DMS 273 (cell line): Measurements from ENCODE around the gene ITGB8.
A peak's percentile ranks its signal among the peaks of the same experiment; 100 is the strongest.

Source experiments
- DNase-seq: peaks from one replicate; lab custom pipeline; 2025; ENCODE audit not compliant: unreplicated experiment; lab: John Stamatoyannopoulos, UW

The ITGB8 gene

DNA sequence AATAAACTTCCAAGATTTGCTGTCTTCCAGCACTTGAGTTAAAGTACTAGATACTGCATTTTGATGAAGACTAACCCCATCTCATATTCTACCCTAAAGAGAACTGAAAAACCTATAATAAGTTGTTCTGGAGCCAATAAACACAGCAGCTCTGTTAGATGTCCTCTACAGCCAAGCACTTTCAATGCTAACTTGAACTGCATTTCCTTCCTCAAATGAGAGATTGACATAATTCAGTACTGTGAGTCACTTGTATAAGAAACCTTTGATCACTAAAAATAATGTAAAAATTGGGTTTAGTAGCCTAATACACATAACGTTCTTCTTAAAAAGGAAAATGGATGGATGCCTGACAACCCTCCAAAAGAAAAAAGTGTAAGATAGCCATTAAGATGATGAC is 81.3 kb downstream of the ITGB8 start:
- DNase-seq = no peak

DNA sequence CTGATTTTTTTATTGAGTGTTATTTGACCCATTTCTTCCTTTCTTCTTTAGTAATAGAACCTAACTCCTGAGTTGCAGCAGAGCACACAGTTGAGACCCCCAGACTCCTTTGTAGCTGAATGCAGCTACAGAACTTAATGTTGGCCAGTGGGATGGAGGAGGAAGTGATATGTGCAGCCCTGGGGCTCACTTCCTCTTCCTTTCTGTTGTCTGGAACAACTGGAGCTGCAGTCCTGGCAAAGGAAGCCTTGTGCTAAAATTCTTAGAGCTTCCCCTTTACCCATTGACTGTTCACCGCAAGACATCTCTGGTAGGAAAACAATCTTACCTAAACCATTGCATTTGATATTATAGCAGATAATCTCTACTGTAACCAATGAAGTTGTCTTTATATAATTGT is 86.6 kb downstream of the ITGB8 start:
- no peak for DNase-seq

DNA sequence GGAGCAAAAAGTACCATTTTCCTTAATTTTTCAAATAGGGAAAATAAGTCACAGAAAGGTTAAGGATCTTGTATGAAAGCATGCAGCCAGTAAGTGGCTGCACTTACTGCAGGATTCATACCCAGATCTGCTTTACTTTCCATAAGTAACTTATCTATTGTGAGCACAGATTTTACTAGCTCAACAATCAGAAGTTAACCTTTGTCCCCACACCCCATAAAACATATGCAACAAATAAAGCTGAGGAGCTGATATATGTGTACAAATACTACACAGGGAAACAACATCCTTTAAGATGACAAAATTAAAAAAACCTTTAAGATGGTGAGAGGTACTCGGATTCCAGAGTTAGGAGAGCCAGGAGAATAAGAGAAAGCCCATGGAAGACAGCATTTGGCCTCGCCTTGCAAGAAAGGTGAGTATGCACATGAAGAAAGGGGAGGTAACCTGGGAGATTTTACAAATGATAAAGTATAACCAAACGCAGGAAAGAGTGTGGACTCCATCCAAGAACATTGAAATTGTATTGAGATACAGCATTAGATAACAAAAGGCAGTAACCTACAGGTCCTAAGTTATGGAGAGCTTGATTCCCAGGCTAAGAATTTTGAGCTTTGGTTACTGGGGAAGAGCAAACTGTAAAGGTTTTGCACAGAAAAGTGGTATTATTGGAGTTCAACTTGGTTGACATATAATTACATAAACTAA is 87.1 kb downstream of the ITGB8 start:
- no peak for DNase-seq

DNA sequence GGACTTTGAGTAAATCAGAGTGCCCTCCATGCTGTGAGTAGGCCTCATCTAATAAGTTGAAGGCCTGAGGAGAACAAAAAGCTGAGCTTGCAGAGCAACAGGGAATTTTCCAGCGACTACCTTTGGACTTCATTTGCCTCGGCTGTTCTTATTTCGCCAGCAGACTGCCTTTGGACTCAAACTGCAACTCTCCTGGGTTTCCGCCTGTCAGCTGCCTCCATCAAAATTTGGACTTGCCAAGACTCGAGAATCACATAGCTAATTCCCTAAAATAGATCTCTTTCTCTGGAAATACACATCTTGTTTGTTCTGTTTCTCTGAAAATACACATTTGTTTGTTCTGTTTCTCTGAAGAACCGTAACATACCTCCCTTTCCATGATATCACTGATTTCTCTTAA is 93.8 kb downstream of the ITGB8 start:
- no peak for DNase-seq

DNA sequence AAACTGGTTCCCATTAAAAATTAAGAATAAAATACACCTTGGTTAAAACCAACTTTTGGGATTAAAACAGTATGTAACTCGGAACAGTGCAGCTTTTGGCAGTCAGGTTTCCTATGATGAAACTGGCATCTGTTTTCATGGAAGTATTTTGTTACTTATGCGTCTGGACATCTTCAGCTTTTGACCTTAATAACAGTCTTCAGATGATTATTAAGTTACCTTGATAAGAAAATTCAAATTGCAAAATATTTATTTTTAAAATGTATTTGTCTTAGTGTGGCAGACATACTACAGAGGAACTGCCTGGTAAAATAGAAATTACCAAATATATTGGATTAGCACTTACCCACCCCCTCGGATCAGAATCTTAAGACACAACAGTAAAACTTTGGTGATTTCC is 100.0 kb downstream of the ITGB8 start:
- DNase-seq = no peak

DNA sequence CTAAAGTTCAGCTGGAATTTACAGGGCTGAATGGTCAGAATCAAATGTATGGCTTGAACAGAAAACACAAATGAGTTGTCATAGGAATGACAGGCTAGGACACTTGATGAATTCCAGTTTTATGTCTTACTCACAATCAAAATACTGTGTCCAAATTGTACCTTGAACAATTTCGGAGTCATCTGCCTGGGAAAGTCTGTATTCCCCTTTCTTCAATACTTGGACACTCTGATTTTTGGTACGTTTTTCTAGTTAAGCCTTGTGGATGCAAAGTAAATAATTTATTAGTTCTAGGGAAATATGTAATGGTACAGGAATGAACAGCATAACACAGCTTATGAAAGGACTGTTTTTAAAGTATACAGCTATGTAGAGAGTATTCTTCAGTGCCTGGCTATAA is 100.4 kb downstream of the ITGB8 start:
- no peak for DNase-seq

DNA sequence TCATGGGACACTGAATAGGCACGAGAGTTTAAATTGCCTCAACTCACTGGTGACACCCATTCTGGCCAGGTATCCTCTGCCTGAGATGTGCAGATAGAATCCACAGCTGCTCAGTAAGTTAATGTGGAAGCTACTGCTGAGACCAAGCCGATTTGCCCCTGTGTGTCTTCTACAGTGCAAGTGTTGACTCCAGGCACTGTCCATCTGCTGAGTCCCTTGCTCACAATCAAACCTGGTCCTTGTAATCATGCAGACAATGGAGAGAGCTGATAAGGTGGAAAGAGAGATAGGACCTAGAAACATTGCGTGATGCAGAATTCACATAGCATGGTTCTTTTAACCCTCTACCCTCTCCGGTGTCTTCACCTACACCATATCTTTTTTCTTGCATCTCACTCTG is 101.4 kb downstream of the ITGB8 start:
- no peak for DNase-seq

DNA sequence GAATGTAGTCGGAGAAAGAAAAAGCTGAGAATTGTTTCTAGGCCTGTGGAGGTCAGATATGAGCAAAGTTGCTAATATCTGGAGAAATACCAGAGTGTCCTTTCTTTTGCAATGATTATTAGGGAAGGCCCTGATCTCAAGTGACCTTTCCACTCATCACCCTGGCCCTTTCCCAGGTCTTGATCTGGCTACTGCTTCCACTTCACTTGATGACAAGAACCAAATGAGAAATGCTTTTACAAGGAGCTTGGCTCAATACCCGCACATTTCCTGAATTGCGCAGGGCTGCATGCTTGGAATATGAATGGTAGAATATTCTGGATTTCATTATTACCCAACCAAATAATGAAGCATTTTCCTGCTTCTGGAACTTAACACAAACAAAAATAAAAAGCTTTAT is 104.6 kb downstream of the ITGB8 start:
- DNase-seq = no peak

DNA sequence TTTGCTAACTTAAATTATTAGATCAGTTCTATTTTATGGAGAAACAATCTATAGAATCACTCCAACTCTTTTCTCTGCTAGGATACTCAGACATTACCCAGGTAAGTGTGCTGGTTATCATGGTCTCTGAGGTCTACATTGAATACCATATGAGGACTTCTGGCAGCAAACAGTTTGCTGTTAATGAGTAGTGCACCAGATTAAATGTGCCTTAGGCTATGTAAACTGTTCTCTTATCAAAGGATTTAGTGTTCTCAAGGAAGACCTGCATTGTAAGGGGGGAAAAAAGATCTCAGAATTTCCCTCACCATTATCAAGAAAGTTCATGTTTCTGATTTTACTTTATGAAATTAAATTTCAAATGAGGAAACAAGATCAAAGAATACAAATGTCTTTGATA is 107.5 kb downstream of the ITGB8 start:
- DNase-seq = no peak

DNA sequence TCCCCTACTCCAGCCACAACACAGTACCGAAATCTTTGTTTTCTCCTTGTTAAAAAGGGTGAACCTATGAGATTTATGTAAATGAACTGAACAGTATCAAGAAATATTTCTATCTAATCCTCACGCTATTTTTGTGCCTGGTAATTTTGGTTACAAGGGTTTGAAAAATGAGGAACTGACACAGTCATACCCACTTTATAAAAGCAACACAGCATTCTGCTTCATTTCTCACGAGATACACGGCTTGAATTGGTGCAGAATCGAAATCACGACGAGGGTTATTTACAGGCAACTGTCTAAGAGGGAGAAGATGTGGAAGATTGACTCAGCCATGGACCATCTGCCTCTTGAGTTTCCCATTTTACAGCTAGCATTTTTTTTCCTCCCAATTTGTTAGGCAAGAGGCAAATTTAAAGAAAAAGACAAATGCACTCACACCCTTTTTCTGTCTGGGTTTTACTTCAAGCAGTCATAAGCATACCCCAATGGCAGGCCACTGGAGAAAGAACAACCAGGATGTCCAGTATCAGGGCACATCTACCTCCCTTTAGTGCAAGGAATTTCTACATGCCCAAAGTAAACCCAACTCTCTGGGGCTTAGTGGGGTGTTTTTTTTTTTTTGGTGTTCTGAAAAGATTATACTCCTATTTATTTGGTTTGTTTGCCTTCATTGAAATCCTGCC is 108.1 kb downstream of the ITGB8 start:
- no peak for DNase-seq

DNA sequence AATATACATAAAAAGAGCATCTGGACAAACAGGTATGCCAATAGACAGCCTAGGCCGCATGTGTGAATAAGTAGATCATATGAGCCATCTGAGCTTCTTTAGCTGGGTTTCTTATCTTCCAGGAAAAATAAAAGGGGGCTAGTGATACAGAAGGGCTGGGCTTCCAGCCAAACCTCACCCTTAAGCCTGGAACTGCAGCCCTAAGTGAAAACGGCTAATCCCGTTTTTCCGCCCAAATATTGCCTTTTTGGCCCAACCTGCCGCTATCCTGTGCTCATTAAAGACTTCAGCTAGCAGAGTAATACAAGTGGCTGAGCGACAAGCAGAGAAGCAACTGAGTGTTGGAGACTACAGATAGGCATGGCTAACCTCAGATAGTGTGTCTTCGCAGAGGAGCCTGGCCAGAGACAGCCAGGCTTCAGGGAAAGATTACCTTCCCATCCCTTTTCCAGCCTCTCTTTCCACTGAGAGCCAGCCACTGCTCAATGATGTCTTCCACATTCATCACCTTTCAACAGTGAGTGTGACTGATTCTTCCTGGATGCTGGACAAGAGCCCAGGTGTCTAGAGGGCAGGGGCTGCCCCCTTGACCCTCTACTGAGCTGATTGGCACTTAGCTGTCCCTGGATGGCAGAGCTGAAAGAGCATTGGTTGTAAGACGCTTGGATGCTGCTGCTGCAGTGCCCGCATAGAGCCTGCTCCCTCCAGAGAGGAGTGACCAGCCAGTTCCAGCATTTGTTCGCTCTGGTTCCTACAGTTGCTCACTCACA is 108.9 kb downstream of the ITGB8 start:
- DNase-seq = no peak

DNA sequence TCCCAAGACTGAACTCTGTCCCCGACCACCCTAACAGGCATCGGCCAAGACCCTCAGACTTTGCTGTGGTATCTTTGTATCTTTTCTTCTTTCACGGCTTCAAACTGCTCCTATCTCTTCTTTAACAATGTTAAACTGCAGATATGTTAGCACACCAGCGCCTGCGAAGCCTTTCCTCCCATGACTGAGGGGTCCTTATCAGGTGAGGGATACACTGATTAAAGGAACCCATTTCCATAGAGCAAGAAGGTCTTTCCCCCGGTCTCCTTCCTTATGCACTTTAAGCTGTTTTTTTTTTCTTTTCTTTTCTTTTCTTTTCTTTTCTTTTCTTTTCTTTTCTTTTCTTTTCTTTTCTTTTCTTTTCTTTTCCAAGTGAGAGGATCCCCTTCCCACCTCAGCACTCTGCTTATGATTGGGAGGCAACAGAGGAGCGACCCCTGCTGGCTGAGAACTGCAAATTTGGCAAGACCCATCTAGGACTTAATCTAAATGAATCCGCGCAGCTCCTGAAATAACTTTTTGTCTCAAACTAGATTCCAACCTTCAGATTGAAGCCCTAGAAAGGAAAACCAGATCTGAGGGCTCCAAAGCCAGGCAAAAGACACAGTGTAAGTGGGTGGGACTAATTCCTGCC is 109.9 kb downstream of the ITGB8 start:
- DNase-seq = peak; percentile 63

DNA sequence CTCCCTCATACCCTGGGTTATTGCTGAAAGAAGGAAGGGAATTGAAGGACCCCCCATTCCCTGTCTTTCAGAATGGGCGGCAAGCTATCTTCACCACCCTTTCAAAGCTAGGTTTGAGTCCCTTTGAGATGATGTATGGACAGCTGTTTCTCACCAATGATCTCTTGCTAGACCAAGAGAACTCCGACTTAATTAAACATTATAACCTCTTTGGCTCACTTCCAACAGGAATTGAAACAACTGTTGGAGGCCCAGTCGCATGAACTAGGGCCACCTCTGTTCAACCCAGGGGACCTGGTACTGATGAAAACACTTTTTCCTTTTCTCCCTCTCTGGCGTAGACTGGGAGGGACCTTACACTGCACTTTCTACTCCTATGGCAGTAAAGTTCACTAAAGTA is 110.6 kb downstream of the ITGB8 start:
- DNase-seq = peak; percentile 5

DNA sequence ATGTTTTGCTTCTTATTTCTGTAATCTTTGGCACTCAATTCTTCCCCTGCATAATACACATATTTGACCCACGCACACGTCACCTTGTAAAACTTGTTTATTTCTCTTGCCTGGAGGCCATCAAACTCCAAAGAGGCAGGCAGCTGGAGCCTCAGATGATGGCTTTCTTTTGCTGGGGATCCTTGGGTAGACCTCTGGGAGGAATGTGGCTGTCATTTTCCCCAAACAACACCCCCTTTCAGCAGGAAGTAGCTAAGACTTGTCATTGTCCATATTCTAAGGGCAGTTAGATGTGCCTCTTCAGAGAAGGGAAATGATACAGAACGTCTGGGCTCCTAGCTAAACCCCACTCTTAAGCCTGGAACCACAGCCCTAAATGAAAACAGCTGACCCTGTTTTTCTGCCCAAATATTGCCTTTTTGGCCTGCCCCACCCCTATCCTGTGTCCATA is 111.3 kb downstream of the ITGB8 start:
- DNase-seq = no peak

DNA sequence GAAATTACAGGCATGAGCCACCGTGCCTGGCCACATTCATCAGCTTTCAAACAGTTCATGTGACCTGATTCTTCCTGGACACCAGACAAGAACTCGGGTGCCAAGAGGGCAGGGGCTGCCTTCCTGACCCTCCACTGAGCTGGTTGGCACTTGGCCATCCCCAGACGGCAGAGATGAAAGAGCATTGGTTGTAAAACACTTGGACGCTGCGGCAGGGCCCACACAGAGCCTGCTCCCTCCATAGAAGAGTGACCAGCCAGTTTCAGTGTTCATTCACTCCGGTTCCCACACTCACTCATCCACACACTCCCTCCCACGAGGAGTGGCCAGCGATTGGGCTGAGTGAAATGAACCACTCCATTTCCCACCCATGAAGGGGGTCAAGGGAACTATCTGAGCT is 112.3 kb downstream of the ITGB8 start:
- no peak for DNase-seq

DNA sequence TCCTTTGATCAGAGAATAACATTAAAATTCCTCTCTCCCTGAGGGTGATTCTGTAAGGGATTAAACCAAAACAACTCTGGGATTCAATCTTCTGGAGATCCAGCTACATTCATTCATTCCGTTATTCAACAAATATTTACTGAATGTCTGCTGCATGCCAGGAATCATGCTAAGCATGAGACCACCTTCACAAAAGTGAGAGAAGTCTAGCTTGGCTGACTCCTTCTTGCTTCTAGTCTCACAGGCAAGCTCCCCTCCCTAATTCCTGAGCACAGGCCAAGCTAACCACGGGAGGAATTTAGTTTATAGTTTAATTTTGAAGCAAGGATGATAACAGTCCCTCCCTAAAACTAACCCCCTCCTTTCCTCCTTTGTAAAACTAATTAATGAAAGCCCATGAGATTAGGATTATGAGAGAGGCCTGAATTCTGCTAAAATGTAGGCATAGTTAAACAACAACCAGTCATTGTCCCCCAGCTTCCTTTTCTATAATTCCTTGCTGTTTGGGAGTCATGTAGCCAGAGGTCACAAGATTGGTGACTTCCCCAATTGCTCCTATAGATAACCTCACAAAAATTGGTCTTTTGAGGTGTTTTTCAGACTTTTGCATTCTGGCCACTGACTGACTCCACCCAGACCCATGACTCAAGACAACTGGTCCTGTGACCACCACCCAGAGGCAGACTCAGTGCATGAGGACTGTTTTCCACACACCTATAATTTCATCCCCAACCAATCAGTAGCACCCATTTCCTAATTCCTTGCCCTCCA is 113.5 kb downstream of the ITGB8 start:
- DNase-seq = no peak

DNA sequence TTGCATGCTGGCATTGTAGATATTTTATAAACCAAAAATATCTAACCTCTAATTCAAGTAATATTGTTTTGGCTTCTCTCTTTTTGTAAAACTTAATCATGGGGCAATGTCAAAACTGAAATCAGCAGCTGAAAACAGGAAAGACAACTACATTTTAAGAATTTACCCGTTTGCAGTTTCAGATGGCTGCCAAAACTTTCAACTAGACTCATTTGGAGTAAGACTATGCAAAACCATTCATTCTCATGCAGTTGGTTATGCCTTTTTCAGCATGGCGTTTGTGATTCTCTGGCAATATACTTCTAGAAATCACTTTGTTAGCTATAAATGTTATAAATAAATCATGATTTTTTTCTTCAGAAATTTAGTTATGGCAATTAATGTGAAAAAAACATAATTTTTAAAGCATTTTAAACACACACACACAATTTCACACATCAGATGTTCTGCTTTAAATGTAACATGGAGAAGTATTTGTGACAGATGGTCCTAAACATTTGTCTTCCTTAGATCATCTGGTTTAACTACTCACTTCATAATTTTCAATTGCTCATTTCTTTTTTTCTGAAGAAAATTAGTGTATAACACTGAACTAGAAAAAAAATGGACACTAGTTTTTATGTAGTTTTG is 116.4 kb downstream of the ITGB8 start:
- no peak for DNase-seq

DNA sequence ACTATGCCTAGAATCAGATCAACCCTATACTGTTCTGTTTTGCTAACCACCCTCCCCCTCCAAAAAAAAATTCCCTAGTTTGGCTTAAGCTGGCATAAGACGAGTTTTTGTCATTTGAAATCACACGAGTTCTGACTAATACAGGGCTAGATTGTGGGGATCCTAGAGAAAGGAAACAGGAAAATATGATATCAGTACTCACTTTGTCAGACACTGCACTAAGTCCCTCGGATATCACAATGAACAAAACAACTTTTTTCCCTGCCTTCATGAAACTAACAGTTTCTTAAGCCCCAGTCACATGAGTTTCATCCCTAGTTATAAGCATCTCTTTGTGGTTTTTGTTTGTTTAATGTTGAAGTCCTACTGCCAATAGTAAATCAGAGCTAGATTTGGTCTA is 118.5 kb downstream of the ITGB8 start:
- no peak for DNase-seq

DNA sequence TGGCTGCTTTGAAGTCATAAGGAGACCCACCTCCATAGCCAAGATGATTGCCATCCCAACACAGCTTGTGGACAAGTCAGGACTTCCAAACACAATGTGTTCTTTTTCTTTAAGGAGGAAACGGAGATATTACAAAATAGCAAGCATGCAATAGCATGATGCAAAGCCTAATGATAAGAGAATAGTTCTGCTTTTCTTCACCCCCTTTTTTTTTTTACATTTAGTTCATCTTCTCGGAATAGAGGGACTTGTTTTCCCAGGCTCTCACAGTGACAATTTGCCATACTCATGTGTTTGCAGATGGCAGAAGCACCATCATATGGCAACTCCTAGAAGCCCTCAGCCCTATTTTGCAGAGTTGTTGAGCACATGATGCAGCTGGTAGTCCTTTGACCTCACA is 119.8 kb downstream of the ITGB8 start:
- no peak for DNase-seq

DNA sequence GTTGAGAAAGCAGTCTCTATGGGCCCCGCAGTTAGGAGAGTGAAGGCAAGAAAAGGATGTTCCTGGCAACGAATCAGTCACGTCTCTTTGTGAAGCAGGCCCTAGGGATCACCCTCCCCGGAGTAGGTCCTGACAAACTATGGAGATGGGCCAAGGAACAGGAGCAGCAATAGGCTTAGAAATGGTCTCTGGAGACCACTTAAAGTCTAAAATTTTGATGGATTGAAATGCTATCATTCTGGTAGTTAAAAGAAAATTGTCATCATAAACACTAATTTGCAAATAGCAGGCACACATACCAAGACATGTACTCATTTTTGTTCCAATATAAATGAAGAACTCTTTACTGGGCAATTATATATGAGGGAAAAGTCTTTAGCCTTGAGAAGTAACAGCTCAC is 123.5 kb downstream of the ITGB8 start:
- DNase-seq = no peak
